ENCODE measurements around the gene CYTIP.

DNA sequence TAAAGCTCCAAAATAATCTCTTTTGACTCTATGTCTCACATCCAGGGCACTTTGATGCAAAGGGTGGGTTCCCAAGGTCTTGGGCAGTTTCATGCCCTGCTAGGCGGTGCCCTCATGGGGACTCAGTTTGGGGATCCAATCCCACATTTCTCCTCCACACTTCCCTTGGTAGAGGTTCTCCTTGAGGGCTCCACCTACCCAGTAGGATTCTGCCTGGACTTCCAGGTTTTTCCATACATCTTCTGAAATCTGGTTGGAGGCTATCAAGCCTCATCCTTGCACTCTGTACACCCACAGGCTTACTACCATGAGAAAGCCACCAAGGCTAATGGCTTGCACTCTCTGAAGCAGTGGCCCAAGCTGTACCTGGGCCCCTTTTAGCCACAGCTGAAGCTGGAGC is 68.5 kb downstream of the CYTIP start:
- TF ChIP-seq, protein P1, sequence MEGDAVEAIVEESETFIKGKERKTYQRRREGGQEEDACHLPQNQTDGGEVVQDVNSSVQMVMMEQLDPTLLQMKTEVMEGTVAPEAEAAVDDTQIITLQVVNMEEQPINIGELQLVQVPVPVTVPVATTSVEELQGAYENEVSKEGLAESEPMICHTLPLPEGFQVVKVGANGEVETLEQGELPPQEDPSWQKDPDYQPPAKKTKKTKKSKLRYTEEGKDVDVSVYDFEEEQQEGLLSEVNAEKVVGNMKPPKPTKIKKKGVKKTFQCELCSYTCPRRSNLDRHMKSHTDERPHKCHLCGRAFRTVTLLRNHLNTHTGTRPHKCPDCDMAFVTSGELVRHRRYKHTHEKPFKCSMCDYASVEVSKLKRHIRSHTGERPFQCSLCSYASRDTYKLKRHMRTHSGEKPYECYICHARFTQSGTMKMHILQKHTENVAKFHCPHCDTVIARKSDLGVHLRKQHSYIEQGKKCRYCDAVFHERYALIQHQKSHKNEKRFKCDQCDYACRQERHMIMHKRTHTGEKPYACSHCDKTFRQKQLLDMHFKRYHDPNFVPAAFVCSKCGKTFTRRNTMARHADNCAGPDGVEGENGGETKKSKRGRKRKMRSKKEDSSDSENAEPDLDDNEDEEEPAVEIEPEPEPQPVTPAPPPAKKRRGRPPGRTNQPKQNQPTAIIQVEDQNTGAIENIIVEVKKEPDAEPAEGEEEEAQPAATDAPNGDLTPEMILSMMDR (IDR thresholded peaks at IDR 0.05; ENCODE audit: low read depth, low read length, missing input control): no peak
- TF ChIP-seq FOXA1 (IDR thresholded peaks at IDR 0.05) (no peak), FOXA2 (IDR thresholded peaks at IDR 0.05) (no peak), JUND (IDR thresholded peaks at IDR 0.05) (no peak), NR2F2 (IDR thresholded peaks at IDR 0.05) (no peak), TAF1 (conservative IDR thresholded peaks at IDR 0.05) (no peak), YY1 (IDR thresholded peaks at IDR 0.05) (no peak)
- TF ChIP-seq, protein P2, sequence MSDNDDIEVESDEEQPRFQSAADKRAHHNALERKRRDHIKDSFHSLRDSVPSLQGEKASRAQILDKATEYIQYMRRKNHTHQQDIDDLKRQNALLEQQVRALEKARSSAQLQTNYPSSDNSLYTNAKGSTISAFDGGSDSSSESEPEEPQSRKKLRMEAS (IDR thresholded peaks at IDR 0.05): no peak
- TF ChIP-seq, protein P3, sequence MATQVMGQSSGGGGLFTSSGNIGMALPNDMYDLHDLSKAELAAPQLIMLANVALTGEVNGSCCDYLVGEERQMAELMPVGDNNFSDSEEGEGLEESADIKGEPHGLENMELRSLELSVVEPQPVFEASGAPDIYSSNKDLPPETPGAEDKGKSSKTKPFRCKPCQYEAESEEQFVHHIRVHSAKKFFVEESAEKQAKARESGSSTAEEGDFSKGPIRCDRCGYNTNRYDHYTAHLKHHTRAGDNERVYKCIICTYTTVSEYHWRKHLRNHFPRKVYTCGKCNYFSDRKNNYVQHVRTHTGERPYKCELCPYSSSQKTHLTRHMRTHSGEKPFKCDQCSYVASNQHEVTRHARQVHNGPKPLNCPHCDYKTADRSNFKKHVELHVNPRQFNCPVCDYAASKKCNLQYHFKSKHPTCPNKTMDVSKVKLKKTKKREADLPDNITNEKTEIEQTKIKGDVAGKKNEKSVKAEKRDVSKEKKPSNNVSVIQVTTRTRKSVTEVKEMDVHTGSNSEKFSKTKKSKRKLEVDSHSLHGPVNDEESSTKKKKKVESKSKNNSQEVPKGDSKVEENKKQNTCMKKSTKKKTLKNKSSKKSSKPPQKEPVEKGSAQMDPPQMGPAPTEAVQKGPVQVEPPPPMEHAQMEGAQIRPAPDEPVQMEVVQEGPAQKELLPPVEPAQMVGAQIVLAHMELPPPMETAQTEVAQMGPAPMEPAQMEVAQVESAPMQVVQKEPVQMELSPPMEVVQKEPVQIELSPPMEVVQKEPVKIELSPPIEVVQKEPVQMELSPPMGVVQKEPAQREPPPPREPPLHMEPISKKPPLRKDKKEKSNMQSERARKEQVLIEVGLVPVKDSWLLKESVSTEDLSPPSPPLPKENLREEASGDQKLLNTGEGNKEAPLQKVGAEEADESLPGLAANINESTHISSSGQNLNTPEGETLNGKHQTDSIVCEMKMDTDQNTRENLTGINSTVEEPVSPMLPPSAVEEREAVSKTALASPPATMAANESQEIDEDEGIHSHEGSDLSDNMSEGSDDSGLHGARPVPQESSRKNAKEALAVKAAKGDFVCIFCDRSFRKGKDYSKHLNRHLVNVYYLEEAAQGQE (IDR thresholded peaks at IDR 0.05): no peak

Measured in liver (tissue), 3 donors.